Lung (tissue), 12 donors: ENCODE measurements around the gene MTHFD2L. TPM values are rescaled to one million over a fixed set of nuclear protein-coding genes. Genes with fewer than 3 reads are reported as not detected.

Experiments
- ATAC-seq: fragments of 200-7000 bp; cut with Tn5 transposase; one replicate; pipeline ENCODE4 v1.9.1; 2020; ENCODE audit warnings: moderate number of reproducible peaks; ENCODE audit not compliant: insufficient read depth, low FRiP score
- DNase-seq, 3 donors: peaks; one replicate each; pipeline ENCODE4 v3.0.0-alpha.2; 2013 to 2017
- H3K27ac ChIP-seq, 2 donors: one replicate each; pipeline ENCODE4 v1.5.1; 2013; ENCODE audit warnings: mild to moderate bottlenecking in 2 of 2, moderate library complexity in 2 of 2, control low read depth in 1 of 2, inconsistent platforms in 1 of 2, low read depth in 1 of 2, low read length in 1 of 2
- H3K27me3 ChIP-seq, 3 donors: one replicate each; pipeline ENCODE4 v1.5.1; 2013; ENCODE audit warnings: low read length in 2 of 3; ENCODE audit not compliant: control insufficient read depth in 3 of 3, insufficient read depth in 3 of 3
- H3K36me3 ChIP-seq, 4 donors: one replicate each; pipeline ENCODE4 v1.5.1; 2013; ENCODE audit warnings: low read length in 4 of 4, mild to moderate bottlenecking in 1 of 4, moderate library complexity in 1 of 4; ENCODE audit not compliant: control insufficient read depth in 4 of 4, insufficient read depth in 4 of 4
- H3K4me1 ChIP-seq, 5 donors: one replicate each; pipeline ENCODE4 v1.5.1; 2013; ENCODE audit warnings: low read length in 5 of 5, mild to moderate bottlenecking in 2 of 5, moderate library complexity in 1 of 5; ENCODE audit not compliant: control insufficient read depth in 5 of 5, insufficient read depth in 5 of 5
- H3K4me3 ChIP-seq: one replicate; pipeline ENCODE4 v1.5.1; 2013; ENCODE audit warnings: mild to moderate bottlenecking, control low read depth, moderate library complexity
- H3K9ac ChIP-seq, 2 donors: one replicate each; pipeline ENCODE4 v1.5.1; 2013; ENCODE audit warnings: low read length in 2 of 2, control low read depth in 1 of 2; ENCODE audit not compliant: insufficient read depth in 1 of 2
- H3K9me3 ChIP-seq, 4 donors: one replicate each; pipeline ENCODE4 v1.5.1; 2013; ENCODE audit warnings: low read length in 3 of 4, mild to moderate bottlenecking in 1 of 4, moderate library complexity in 1 of 4; ENCODE audit not compliant: control insufficient read depth in 4 of 4, insufficient read depth in 3 of 4
- CTCF ChIP-seq: IDR thresholded peaks from 2 replicates; pipeline ENCODE4 v1.5.1; 2012; ENCODE audit warnings: mild to moderate bottlenecking; ENCODE audit errors: control extremely low read depth, extremely low read depth
- WGBS, 2 donors: extraction: QIAGEN DNeasy Blood & Tissue Kit; methylation state at CpG; one replicate each; pipeline ENCODE4 v1.1.7; 2013; 5-methylcytosine and 5-hydroxymethylcytosine counted together
- polyA plus RNA-seq, 2 donors: library from polyadenylated mRNA; stranded (reverse); fragments of 200-250 nt; gene quantifications; one replicate each; pipeline ENCODE4 v1.2.1, GENCODE V29; 2013
- total RNA-seq, 2 donors: library from RNA; depleted of rRNA in 1 of 2; stranded (reverse); fragments of >200 nt in 1 of 2; gene quantifications; one replicate each; pipeline ENCODE4 v1.2.1, GENCODE V29; 2014 to 2021
- donor health status: control.
- donor health status: control.
- donor health status: Bipolar disorder and iron deficiency.
- donor health status: healthy.
- donor health status: DM: yes; HTN: yes; CAD: no.

MTHFD2L gene
- total and polyA plus RNA-seq, 4 donors, result 11.9 to 32.1 (median 15.4) TPM

GRCh38 chr4:74218201-74218600 is 60.3 kb downstream of the MTHFD2L start:
- ATAC-seq, result no peak
- WGBS, 2 donors, result 88 to 95% methylated on average over 4 of the region's 4 CpGs
- peaks cover 0 to 5% (median 0%) of the 10 kb centered on the region in 5 donors for H3K4me1 ChIP-seq
- no peak for TF ChIP-seq CTCF
- no peak overlapping the region for H3K9ac ChIP-seq
- H3K4me3 ChIP-seq, result no peak overlapping the region
- no peaks in the 10 kb centered on the region for H3K9me3 ChIP-seq
- no peak for DNase-seq
- no peaks in the 10 kb centered on the region for H3K27me3 ChIP-seq
- no peaks in the 10 kb centered on the region for H3K36me3 ChIP-seq
- H3K27ac ChIP-seq, result no peak overlapping the region

GRCh38 chr4:74219240-74219639 is 61.3 kb downstream of the MTHFD2L start:
- DNase-seq (no peak), ATAC-seq (no peak)
- no peak for TF ChIP-seq CTCF
- Histone ChIP-seq H3K9ac (no peak overlapping the region), H3K27ac (no peak overlapping the region), H3K9me3 (no peaks in the 10 kb centered on the region), H3K36me3 (no peaks in the 10 kb centered on the region), H3K4me3 (no peak overlapping the region), H3K27me3 (no peaks in the 10 kb centered on the region), H3K4me1 (peaks cover 0 to 5% (median 0%) of the 10 kb centered on the region in 5 donors)
- 71 to 89% methylated on average over 2 of the region's 2 CpGs for WGBS, 2 donors

GRCh38 chr4:74223098-74223497 is 65.2 kb downstream of the MTHFD2L start:
- H3K4me3 ChIP-seq, result no peak overlapping the region
- no peak for TF ChIP-seq CTCF
- no peaks in the 10 kb centered on the region for H3K27me3 ChIP-seq
- DNase-seq, result no peak
- 95 to 98% methylated on average over 2 of the region's 2 CpGs for WGBS, 2 donors
- H3K9me3 ChIP-seq, result no peaks in the 10 kb centered on the region
- no peak overlapping the region for H3K9ac ChIP-seq
- no peaks in the 10 kb centered on the region for H3K36me3 ChIP-seq
- peaks cover 0 to 5% (median 0%) of the 10 kb centered on the region in 5 donors for H3K4me1 ChIP-seq
- no peak overlapping the region for H3K27ac ChIP-seq
- ATAC-seq, result no peak

GRCh38 chr4:74223801-74224200 is 65.9 kb downstream of the MTHFD2L start:
- no peak overlapping the region for H3K4me3 ChIP-seq
- H3K9ac ChIP-seq, result no peak overlapping the region
- no peaks in the 10 kb centered on the region for H3K36me3 ChIP-seq
- DNase-seq, result no peak
- ATAC-seq, result no peak
- H3K9me3 ChIP-seq, result no peaks in the 10 kb centered on the region
- no peaks in the 10 kb centered on the region for H3K27me3 ChIP-seq
- no peak for TF ChIP-seq CTCF
- peaks cover 0 to 5% (median 0%) of the 10 kb centered on the region in 5 donors for H3K4me1 ChIP-seq
- no peak overlapping the region for H3K27ac ChIP-seq
- 88 to 95% methylated on average over 1 of the region's 1 CpG for WGBS, 2 donors
